Measurements from ENCODE around the gene EXOC8.

EXOC8 gene

GRCh38 chr1:231311720-231312431 is 25.8 kb downstream of the EXOC8 start:
- no peak for DNase-seq

- no peak for DNase-seq
Measured at GRCh38 chr1:231310391-231310934, 27.2 kb downstream of the EXOC8 start.

GRCh38 chr1:231301990-231302389 is 35.7 kb downstream of the EXOC8 start:
- no peak for DNase-seq

GRCh38 chr1:231295938-231296337 is 41.7 kb downstream of the EXOC8 start:
- no peak for DNase-seq

- no peak for DNase-seq
Measured at GRCh38 chr1:231286603-231287002, 51.0 kb downstream of the EXOC8 start.

- no peak for DNase-seq
Measured at GRCh38 chr1:231284441-231284840, 53.2 kb downstream of the EXOC8 start.
